Measurements from ENCODE around the gene CDIP1. TPM values are rescaled to one million over a fixed set of nuclear protein-coding genes. Genes with fewer than 3 reads are reported as not detected.

The CDIP1 gene
- total RNA-seq, 4 donors from 2014 or later: 18.3 to 33.4 (median 28.3) TPM

DNA sequence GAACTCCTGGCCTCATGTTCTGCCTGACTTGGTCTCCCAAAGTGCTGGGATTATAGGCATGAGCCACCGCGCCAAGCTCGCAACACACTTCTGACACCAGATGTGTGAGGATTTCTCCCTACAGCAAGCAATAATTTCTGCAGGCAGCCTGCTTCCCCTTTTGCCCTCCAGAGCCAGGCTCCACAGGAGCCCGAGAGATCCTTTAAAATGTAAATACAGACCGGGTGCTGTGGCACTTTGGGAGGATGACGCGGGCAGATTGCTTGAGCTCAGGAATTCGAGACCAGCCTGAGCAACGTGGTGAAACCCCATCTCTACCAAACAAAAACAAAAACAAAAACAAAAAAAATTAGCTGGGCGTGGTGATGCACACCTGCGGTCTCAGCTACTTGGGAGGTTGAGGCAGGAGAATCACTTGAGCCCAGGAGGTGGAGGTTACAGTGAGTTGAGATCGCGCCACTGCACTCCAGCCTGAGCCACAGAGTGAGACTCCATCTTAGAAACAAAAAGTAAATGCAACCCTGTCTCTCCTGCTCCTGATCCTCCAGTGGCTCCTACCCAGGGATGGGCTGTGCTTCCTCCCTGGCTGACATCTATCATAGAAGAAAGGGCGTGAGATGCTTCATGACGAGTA, 32.2 kb upstream of the CDIP1 start:
- 70% methylated on average over 15 of the region's 15 CpGs for WGBS
- TF ChIP-seq POLR2A (IDR thresholded peaks at IDR 0.05; ENCODE audit: low read depth): no peak
- TF ChIP-seq POLR2AphosphoS5 (IDR thresholded peaks at IDR 0.05): no peak
- TF ChIP-seq EP300 (IDR thresholded peaks at IDR 0.05): no peak
- TF ChIP-seq, protein P1, sequence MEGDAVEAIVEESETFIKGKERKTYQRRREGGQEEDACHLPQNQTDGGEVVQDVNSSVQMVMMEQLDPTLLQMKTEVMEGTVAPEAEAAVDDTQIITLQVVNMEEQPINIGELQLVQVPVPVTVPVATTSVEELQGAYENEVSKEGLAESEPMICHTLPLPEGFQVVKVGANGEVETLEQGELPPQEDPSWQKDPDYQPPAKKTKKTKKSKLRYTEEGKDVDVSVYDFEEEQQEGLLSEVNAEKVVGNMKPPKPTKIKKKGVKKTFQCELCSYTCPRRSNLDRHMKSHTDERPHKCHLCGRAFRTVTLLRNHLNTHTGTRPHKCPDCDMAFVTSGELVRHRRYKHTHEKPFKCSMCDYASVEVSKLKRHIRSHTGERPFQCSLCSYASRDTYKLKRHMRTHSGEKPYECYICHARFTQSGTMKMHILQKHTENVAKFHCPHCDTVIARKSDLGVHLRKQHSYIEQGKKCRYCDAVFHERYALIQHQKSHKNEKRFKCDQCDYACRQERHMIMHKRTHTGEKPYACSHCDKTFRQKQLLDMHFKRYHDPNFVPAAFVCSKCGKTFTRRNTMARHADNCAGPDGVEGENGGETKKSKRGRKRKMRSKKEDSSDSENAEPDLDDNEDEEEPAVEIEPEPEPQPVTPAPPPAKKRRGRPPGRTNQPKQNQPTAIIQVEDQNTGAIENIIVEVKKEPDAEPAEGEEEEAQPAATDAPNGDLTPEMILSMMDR (IDR thresholded peaks at IDR 0.05): no peak
- Histone ChIP-seq H3K4me1 (no peaks in the 10 kb centered on the region), H3K9me3 (no peaks in the 10 kb centered on the region), H3K36me3 (no peaks in the 10 kb centered on the region), H3K27ac (replicated peaks in 1 of 4) (no peak overlapping the region), H3K27me3 (no peaks in the 10 kb centered on the region), H3K4me3 (no peak overlapping the region)
- intact Hi-C loops (cut with DNase I): no loop called here
- no peak for DNase-seq (ENCODE audit: extremely low spot score)

DNA sequence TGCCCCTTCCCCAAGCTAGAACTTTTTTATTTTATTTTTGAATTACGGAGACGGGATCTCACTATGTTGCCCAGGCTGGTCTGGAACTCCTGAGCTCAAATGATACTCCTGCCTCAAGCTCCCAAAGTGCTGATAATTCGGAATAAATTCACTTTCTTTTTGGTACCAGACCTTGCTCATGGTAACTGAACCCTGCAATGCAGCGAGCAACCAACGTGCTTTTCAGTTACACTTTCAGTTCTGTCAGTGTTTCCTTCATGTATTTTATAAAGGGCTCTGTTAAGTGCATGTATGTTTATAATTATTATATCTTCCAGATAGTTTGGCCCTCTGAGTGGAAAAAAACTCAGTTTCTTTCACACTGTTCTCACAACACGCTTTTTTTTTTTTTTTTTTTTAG, 31.5 kb upstream of the CDIP1 start:
- H3K27me3 ChIP-seq: no peaks in the 10 kb centered on the region
- TF ChIP-seq POLR2A (IDR thresholded peaks at IDR 0.05; ENCODE audit: low read depth): no peak
- TF ChIP-seq EP300 (IDR thresholded peaks at IDR 0.05): no peak
- TF ChIP-seq, protein P1 (IDR thresholded peaks at IDR 0.05): no peak
- TF ChIP-seq POLR2AphosphoS5 (IDR thresholded peaks at IDR 0.05): no peak
- WGBS: 75% methylated on average over 6 of the region's 6 CpGs
- H3K27ac ChIP-seq (replicated peaks in 1 of 4): no peak overlapping the region
- H3K9me3 ChIP-seq: no peaks in the 10 kb centered on the region
- no peaks in the 10 kb centered on the region for H3K36me3 ChIP-seq
- no peaks in the 10 kb centered on the region for H3K4me1 ChIP-seq
- H3K4me3 ChIP-seq: no peak overlapping the region
- DNase-seq (ENCODE audit: extremely low spot score): no peak
- intact Hi-C loops (cut with DNase I): no loop called here

DNA sequence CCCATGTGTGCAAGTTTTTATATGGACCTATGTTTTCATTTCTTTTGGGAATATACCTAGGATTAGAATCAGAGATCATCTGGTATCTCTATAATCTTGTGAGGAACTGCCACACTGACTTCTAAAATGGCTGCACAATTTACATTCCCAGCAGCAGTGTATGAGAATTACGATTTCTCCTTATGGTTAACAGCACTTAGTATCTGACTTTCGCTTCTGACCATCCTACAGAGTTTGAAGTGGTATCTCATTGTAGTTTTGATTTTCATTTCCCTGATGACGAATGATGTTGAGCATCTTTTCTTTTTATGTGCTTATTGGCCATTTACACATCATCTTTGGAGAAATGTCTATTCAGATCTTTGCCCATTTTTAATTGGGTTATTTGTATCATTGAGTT, 27.6 kb upstream of the CDIP1 start:
- TF ChIP-seq, protein P1 (IDR thresholded peaks at IDR 0.05): no peak
- TF ChIP-seq POLR2A (IDR thresholded peaks at IDR 0.05; ENCODE audit: low read depth): no peak
- TF ChIP-seq EP300 (IDR thresholded peaks at IDR 0.05): no peak
- no peak for TF ChIP-seq POLR2AphosphoS5 (IDR thresholded peaks at IDR 0.05)
- WGBS: 89% methylated on average over 3 of the region's 3 CpGs

DNA sequence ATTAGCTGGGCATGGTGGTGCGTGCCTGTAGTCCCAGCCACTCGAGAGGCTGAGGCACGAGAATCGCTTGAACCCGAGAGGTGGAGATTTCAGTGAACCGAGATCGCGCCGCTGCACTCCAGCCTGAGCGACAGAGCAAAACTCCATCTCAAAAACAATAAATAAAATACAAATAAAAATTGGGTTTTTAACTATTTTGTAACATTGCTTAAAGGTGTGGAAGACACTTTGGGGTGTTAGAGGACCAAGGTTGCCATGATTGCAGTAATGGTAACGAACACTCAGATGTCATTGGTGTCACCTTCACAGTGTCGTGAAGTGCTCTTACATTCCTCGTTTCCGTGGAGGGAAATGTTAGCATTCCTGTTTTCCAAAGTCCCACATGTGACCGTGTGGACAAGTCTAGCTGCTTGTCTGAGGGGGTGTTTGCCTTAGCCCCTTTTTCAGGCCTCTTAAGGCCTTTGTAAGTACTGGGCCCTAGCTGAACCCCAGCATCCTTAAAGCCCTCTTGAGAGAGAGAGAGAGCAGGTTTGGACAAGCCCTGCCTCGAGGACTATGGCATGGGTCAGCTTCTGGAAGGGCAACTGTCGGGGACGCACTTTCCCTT, 26.2 kb upstream of the CDIP1 start:
- DNase-seq (ENCODE audit: extremely low spot score): no peak
- Histone ChIP-seq H3K4me1 (no peaks in the 10 kb centered on the region), H3K36me3 (no peaks in the 10 kb centered on the region), H3K27me3 (no peaks in the 10 kb centered on the region), H3K9me3 (no peaks in the 10 kb centered on the region), H3K4me3 (no peak overlapping the region), H3K27ac (replicated peaks in 1 of 4) (no peak overlapping the region)
- TF ChIP-seq EP300 (IDR thresholded peaks at IDR 0.05) (no peak), POLR2AphosphoS5 (IDR thresholded peaks at IDR 0.05) (no peak), POLR2A (IDR thresholded peaks at IDR 0.05; ENCODE audit: low read depth) (no peak)
- TF ChIP-seq, protein P1 (IDR thresholded peaks at IDR 0.05): no peak
- 91% methylated on average over 17 of the region's 18 CpGs for WGBS
- intact Hi-C loops (cut with DNase I): no loop called here

More for the DNA sequence above, 27.6 kb upstream of the CDIP1 start:
- H3K36me3 ChIP-seq: no peaks in the 10 kb centered on the region
- H3K27me3 ChIP-seq: no peaks in the 10 kb centered on the region
- no peaks in the 10 kb centered on the region for H3K9me3 ChIP-seq
- H3K4me3 ChIP-seq: no peak overlapping the region
- intact Hi-C loops (cut with DNase I): no loop called here
- H3K4me1 ChIP-seq: no peaks in the 10 kb centered on the region
- no peak overlapping the region for H3K27ac ChIP-seq (replicated peaks in 1 of 4)
- no peak for DNase-seq (ENCODE audit: extremely low spot score)

All from esophagus muscularis mucosa (tissue), 4 donors.